AG04449 (cell line): Measurements from ENCODE around the gene CCDC107.

Experiments
- CTCF ChIA-PET: fragments of 350-600 bp; formaldehyde crosslinking; extraction: SDS; loops from one replicate; lab custom pipeline; 2021; ENCODE audit warnings: antibody characterized with exemption; lab: Yijun Ruan, JAX
- POLR2A ChIA-PET: fragments of 400-600, 350-600 bp; formaldehyde crosslinking; extraction: SDS; loops from one replicate; lab custom pipeline; 2020; ENCODE audit warnings: antibody characterized with exemption, inconsistent platforms; lab: Yijun Ruan, JAX
- DNase-seq: peaks from one replicate; pipeline ENCODE4 v3.0.0-alpha.2; 2010; ENCODE audit warnings: low read depth, low spot score
- H3K4me3 ChIP-seq: 2 replicates; pipeline ENCODE4 v1.5.1; 2011; ENCODE audit warnings: low read depth, mild to moderate bottlenecking, control low read depth, low read length
- TF ChIP-seq, protein P1 (sequence below): IDR thresholded peaks from one replicate; pipeline ENCODE4 v1.5.1; 2011; ENCODE audit warnings: mild to moderate bottlenecking, moderate library complexity, low read length, control low read depth, inconsistent platforms; ENCODE audit not compliant: insufficient read depth; ENCODE audit errors: missing control alignments

The CCDC107 gene

DNA sequence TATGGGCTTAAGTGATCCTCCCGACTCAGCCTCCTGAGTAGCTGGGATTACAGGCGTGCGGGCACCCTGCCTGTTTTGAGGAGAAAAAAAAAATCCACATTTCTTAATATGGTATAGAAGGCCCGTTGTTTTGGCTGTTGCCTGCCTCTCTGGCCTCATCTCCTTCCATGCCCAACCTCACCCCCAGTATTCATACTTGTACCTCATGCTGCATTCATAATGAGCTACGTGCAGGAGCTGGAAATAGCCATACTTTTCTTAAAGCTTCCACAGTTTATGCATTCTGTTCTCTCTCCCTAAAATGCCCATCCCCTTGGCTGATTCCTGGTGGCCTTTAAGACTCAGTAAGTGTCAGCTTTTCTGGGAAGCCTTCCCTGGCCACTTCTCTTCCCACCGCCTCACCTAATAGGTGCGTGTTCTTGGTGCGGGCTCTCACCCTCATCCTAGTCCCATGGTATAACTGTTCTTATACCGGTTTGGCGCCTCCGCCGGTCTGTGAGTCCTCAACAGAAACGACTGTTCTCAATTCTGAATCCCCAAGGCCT lies 33.7 kb downstream of the CCDC107 start:
- H3K4me3 ChIP-seq: no peak overlapping the region; the same call in 1 of the 2 replicates
- ChIA-PET POLR2A (interaction anchor here (0.5 to 15.8 kb wide), 9 partner anchors 8 to 37 kb away, joined by 3 to 325 read pairs (median 9); partner anchors contain the start of genes ARHGEF39, CCDC107, CREB3 and RMRP), CTCF (interaction anchor here (0.9 to 34.3 kb wide), 5 partner anchors 9 to 180 kb away, joined by 3 to 816 read pairs (median 9); partner anchors contain the start of genes CCDC107, CREB3, RMRP and TLN1)
- TF ChIP-seq, protein P1, sequence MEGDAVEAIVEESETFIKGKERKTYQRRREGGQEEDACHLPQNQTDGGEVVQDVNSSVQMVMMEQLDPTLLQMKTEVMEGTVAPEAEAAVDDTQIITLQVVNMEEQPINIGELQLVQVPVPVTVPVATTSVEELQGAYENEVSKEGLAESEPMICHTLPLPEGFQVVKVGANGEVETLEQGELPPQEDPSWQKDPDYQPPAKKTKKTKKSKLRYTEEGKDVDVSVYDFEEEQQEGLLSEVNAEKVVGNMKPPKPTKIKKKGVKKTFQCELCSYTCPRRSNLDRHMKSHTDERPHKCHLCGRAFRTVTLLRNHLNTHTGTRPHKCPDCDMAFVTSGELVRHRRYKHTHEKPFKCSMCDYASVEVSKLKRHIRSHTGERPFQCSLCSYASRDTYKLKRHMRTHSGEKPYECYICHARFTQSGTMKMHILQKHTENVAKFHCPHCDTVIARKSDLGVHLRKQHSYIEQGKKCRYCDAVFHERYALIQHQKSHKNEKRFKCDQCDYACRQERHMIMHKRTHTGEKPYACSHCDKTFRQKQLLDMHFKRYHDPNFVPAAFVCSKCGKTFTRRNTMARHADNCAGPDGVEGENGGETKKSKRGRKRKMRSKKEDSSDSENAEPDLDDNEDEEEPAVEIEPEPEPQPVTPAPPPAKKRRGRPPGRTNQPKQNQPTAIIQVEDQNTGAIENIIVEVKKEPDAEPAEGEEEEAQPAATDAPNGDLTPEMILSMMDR: no peak
- DNase-seq: no peak

DNA sequence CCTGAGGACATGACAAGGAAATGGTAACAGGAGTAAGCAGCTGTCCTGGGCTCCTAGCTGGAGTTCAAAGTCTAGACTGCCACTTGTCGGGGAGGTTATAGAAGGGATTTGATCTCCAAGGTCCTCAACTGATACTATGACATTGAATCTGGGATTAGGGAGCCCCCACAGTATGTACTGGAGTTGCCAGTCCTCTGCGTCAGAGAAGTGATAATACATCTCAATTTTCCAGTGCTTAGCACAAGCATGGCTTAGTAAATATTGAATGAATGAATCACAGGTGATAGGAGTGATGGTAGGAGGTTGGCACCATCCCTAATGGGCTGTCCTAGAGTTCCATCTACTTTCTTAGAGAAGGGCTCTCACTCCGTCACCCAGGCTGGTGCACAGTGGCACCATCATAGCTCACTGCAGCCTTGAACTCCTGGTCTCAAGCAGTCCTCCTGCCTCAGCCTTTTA lies 37.9 kb downstream of the CCDC107 start:
- POLR2A ChIA-PET: interaction anchor here (0.6 to 15.8 kb wide), 10 partner anchors 7 to 51 kb away, joined by 3 to 325 read pairs (median 5); partner anchors contain the start of genes CREB3 and TLN1
- DNase-seq: no peak
- CTCF ChIA-PET: interaction anchor here (0.6 to 34.3 kb wide), 13 partner anchors 9 to 186 kb away, joined by 3 to 816 read pairs (median 10); partner anchors contain the start of genes ARHGEF39, CCDC107, CREB3 and GBA2
- H3K4me3 ChIP-seq: no peak overlapping the region
- TF ChIP-seq, protein P1: no peak

DNA sequence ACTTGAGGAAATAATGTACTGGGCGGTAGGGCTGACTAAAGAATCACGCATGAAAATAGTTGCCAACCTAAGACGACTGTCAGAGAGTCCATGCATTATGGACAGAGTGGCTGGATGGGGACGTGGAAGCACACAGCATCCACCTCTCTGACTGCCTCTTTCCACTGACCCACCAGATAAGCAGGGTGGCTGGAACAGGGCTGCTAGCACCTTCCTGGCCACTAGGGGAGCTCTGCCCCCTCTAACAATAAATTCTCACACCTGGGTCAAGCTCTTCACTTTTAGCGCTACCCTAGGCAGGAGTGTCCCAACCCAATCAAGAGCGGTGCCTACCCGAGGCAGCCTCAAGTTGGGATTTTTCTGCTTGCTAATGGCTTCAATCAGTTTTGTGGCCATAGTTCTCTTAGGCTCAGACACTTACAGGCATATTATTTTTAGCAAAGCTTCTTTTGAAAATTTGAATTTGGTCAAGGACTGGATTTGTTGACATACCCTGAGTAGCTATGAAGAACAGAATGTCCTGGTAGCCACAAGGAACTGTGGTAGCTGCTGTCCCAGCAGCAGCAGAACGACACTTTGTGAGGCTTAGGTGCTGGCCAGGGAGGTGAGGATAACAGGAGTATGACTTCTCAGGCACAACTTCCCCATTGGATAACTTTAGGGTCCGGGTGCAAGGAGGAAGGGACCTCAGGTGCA lies 38.6 kb downstream of the CCDC107 start:
- ChIA-PET POLR2A (interaction anchor here (0.6 to 15.8 kb wide), 8 partner anchors 8 to 52 kb away, joined by 3 to 325 read pairs (median 5); partner anchors contain the start of genes CREB3 and TLN1), CTCF (interaction anchor here (0.6 to 34.3 kb wide), 14 partner anchors 9 to 186 kb away, joined by 3 to 816 read pairs (median 10); partner anchors contain the start of genes ARHGEF39, CCDC107, CREB3 and GBA2)

DNA sequence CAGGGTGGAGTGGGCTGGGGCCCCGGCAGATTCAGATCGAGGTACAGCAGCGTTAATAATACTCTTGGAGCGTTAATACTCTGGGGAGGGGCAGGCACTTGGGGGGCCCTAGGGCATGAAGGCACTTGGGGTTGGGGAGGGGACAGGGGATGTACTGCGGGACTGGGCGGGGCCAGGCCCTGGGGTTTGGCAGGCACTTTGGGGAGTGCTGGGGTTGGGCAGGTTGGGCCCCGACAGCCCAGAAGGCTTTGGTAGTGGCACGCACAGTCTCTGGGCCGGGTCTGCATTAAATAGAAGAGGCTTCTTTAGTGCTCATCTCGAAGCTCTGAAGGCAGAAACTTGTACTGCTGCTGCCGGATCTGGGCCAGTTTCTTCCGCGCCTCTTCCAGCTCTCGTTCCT lies 39.4 kb downstream of the CCDC107 start:
- no peak overlapping the region for H3K4me3 ChIP-seq
- no peak for DNase-seq
- CTCF ChIA-PET: interaction anchor here (1.3 to 34.3 kb wide), 8 partner anchors 10 to 185 kb away, joined by 3 to 816 read pairs (median 16); partner anchors contain the start of genes ARHGEF39, CCDC107, CREB3 and RMRP
- POLR2A ChIA-PET: interaction anchor here (15.8 kb wide), 1 partner anchor 31 kb away, joined by 325 read pairs; the partner anchor contains the start of genes CREB3 and TLN1
- TF ChIP-seq, protein P1: no peak

More for the DNA sequence above, 38.6 kb downstream of the CCDC107 start:
- no peak for DNase-seq
- no peak overlapping the region for H3K4me3 ChIP-seq
- TF ChIP-seq, protein P1: peak; percentile 78

DNA sequence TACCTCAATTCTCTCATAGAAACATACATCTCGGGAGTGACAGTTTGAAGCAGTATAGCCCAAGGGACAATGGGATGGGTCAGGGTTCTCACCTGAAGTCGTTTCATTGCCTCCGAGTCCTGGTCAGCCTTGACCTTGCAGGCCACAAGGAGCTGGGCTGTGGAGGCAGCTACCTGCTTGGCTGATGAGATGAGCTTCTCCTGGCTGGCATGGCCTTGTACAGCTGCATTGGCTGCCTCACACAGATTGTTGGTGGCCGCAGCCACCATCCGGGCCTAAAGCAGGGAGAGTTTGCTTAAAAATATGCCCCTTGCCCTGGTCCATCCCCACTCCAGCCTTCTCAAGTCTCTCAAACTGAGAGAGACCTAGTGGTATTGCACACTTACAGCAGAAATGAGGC lies 40.1 kb downstream of the CCDC107 start:
- CTCF ChIA-PET: interaction anchor here (0.9 to 34.3 kb wide), 6 partner anchors 11 to 95 kb away, joined by 4 to 816 read pairs (median 24); partner anchors contain the start of genes CCDC107, CREB3, RMRP and TLN1
- no peak for DNase-seq
- POLR2A ChIA-PET: interaction anchor here (0.6 to 15.8 kb wide), 3 partner anchors 8 to 31 kb away, joined by 4 to 325 read pairs (median 6); partner anchors contain the start of genes CREB3, TLN1 and TPM2
- H3K4me3 ChIP-seq: no peak overlapping the region
- TF ChIP-seq, protein P1: no peak
